Measurements from ENCODE around the gene MAN1C1.

Gene MAN1C1

DNA sequence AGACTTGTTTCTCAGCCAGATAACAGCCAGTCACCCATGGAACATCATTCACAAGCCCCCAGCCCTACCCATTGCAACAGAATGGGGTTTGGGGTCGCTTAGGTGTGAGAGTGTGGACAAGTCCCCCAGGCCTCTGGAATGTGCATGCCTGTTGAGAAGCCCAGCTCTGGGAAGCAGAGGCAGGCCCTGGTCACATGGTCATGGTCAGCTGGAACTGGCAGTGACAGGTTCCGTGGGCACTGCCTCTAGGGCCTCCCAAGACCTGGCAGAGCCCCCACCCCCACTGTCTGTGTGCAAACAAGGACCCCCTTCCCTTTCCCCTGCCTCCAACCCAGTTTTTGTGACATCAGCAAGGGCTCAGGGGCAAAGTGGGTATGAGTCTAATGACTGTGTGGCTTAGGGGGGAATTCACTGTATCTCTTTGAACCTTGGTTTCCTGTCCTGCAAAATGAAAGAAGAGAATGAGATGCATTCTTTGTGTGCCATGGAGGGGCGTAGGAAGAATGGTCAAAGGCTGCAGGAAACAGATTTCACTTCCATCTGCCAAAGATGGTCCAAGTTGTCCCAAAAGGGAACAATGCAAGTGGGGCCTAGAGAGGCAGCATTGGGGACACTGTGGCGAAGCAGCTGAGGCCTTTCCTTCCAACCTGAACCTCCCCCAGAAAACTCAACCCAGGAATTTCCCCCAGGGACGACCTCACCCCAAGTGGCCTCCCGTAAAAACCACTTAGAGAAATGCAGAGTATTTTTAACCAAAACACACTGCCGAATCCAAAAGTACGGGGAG is 148.7 kb downstream of the MAN1C1 start:
- no peak for DNase-seq (ENCODE audit: low spot score)

DNA sequence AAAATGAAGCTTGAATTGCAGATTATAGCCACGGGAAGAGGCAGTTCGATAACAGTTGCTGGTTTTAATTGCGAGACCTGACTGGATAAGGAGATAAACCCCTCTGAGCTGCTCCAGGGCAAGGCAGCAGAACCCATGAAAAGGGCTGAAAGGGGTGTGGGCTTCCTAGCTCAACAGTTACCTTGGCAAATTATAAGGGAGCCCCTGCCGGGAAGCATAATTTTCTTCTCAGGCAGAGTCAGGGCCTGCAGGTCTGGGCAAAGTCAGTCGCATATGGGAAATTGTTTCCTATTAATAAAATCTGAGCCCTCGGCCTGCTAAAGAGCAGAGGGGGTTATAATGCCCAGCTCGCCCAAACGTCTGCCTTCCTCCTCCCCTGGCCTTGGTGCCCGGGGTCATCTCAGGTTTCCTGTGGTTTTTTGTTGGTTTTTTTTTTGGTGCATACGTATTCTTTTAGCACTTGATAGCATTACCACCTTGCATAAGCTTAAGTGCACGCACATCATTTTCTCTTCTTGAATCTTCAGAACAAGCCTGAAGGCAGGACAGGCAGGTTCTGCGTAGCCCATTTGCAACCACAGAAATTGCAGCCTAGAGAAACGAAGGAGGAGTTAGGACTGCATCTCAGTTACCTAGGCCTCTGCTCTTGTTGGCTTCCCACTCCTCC is 149.5 kb downstream of the MAN1C1 start:
- no peak for DNase-seq (ENCODE audit: low spot score)

DNA sequence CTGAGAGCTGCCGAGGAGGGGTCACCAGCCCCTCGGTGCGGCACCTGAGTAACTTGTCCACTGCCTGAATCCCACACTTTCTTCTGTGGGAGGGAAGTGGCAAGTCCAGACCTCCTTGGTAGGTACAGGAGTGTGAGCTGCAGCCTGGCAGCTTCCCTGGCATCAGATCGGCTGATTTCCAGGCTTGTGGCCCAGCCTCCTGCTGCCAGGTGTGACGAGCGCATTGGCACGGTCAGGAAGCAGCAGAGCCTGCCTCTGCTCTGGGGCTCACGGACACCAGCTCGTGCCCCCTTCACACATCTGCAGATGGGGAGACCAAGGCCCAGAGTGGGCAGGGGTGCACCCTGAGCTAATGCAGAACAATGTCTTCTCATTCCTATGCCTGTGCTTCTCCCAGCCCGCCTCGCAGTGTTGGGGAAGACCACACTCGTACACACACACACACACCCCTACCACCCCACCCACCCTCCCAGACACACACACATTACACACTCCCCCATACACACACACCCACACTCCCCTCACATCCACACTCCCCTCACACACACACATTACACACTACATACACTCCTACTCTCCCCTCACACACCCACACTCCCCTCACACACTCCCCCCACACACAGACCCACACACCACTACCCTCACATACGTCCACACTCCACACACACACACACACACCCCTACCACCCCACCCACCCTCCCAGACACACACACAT is 150.3 kb downstream of the MAN1C1 start:
- DNase-seq (ENCODE audit: low spot score) = no peak

DNA sequence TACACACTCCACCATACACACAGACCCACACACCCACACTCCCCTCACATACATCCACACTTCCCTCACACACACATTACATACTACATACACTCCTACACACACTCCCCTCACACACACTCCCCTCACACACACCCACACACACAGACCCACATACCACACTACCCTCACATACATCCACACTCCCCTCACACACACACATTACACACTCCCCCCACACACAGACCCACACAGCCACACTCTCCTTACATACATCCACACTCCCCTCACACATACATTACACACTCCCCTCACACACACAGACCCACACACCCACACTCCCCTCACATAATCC is 150.8 kb downstream of the MAN1C1 start:
- DNase-seq (ENCODE audit: low spot score) = no peak

DNA sequence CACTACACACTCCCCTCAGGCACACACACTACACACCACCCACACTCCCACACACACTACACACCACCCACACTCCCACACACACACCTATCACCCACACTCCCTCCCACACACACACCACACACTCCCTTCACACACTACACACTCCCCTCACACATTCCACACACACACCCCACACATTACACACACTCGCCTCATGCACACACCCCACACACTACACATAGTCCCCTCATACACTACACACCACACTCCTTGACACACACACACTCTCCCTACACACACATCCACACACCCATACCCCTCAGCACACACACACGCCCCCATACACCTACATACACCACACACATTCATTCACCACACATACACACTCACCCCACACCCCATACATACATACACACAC is 152.4 kb downstream of the MAN1C1 start:
- no peak for DNase-seq (ENCODE audit: low spot score)

DNA sequence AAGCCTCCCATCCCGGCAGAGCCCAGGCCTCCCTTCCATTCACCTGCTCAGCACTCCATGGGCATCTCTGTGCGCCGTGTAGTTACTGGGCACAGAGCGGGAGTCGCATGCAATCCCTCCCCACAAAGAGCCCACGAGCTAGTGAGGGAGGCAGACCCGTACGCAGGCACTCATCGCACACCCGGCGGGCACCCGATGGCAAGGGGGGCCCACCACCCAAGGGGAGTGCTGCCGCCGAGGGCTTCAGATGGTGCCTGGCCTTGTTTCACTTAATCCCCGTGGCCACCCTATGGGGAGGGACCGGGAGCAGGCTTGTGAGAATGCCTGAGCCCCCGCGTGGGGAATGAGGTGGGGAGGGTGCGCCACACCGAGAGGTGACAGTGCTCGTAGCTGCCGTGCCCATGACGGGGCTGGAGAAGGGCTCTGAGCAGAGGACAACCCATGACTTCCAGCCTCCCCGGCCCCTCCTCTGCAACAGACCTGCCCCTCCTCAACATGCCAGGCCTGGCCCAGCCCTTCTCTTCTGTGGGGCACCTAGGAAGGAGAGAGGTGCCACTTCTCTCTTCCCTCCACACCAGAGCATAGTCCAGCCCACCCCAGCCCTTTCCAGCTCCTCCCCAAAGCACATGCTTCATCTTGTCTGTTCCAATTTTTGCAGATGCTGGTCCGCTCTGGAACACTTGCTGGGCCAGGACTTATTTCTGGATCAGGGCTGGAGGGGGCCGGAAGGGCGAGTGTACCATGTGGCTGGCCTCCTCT is 153.2 kb downstream of the MAN1C1 start:
- DNase-seq (ENCODE audit: low spot score) = no peak

DNA sequence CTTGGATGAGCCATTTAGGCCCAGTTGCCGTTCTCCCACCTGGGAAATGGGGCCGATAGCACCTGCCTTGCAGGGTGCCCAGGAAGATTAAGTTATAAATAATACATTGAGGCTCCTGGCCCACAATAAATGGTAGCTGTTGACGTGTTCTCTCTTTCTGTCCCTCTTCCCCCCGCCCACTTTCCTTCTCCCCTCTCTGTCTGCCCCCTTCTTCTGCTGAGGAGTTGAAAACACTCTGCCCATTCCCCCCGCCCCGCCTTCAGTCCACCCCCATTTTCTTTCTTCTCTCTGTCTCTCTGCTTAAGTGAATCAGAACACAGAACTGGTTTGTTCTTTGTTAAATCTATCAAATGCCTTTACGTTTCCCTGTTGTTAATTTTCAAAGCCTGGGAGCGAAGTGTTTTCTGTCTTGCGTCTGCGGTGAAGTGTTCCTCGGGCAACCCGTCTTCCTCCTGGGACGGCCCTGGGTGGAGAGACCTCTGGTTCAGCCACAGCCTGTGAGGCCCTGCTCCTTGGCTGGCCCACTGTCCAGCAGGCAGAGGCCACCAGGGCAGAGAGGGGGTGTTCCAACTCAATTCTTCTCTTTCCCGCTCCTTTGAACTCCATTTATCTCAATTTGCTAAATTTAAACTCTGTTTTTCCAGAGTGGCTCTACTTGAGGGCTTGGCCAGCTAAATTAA is 154.1 kb downstream of the MAN1C1 start:
- DNase-seq (ENCODE audit: low spot score) = no peak

DNA sequence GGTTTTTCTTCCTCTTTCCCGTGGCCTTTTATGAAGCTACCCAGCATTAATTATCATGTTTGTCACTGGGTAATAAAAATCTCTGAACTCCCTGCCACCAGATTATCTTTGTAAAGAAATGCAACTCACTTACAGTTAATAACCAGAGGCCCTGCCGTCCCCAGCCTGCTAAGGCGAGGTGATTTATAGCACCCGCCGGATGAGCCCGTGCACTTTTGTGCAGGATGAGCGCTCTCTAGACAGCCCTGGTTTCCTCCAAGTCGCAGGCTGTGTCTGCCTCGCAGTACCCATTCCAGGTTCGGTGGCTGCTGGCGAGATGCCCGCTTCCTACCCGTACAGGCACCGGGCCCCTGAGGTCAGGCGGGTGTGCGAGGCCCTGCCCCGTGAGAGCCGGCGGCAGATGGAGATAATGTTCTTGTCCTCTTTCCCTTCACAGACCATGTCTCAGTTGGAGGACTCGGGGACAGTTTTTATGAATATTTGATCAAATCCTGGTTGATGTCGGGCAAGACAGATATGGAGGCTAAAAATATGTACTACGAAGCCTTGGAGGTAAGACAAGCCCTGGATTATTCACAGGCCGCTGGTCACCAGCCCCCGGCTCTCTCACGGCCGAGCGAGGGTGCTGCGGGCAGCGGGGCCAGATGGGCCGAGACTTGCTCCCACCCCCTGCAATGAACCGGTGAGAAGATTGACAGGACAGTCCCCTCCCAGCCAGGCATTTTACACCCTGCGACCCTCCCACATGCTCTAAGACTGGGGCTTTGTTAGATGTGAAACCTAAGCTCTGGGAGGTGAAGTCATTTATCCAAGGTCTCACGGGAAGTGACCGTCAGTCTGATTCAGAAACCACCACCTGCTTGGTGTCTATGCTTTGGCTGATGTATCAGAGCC is 154.9 kb downstream of the MAN1C1 start:
- peak; percentile 49 for DNase-seq (ENCODE audit: low spot score)

DNA sequence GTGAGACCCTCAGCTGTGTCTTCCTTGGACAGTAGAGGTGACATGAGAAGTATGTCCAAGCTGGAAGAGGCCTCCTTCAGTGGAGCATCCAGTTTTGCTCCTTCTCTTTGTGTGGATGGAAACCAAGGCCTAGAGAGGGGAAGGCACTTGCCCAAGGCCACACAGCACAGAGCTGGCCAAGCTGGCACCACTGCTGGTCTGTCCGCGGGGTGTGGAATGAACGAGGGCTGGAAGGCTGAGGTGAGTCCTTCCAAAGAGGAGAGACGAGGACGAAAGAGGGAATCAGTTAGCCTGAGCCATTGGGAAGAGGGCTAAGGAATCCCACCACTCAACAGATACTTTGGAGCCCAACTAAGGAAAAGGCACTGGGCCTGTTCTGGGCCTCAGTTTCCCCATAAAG is 155.6 kb downstream of the MAN1C1 start:
- DNase-seq (ENCODE audit: low spot score) = no peak

DNA sequence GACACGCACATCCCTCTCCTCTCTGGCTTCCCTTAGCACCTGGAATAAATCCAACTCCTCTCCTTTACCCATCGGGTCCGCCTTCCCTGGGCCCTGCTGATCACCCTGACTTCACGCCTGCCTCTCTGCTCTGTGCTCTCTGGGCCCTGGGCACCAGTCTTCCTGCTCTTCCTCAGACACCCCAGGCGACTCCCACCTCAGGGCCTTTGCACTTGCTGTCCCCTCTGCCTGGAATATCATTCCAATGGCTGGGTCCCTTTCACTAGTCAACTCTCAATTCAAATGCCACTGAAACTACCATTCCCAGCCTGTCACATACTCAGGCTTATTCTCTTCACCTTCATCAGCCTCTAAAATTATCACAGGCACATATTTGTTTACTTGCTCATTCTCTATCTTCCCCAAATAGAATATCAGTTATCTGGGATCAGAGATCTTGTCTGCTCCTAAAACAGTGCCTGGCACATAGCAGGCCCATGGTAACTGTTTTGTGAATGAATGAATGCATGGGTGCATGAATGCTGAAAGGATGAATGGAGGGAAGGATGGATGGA is 156.2 kb downstream of the MAN1C1 start:
- DNase-seq (ENCODE audit: low spot score) = no peak

DNA sequence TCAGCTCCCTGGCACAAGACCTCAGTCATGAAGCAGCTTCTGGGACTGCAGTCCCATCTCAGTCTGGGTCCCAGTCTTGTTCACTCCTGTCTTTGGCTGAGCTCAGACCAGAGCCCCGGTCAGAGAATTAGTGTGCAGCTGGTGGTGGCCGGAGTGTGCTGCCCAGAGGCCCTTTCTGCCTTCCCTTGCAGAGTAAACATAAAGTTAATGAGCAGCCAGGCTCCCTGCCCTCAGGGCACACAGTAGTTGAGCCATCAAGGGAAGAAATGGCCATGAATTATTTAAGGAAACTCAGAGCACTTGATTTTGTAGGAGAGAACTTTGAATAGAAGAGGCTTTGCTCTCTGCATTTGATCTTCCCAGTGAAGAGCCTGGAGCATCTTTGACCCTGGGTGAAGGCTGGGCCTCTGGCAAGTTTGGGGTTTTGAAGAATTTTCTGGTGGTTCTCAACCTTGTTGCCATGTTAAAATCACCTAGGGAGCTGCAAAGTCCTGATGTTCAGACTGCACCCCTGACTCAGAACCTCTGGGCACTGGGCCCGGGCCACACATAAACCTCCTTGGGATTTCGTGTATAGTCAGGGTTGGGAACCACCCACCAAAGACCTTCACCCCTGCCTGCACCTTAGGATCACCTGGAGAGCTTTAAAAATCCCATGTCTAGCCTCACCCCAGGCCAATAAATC is 157.0 kb downstream of the MAN1C1 start:
- peak; percentile 89 for DNase-seq (ENCODE audit: low spot score)

DNA sequence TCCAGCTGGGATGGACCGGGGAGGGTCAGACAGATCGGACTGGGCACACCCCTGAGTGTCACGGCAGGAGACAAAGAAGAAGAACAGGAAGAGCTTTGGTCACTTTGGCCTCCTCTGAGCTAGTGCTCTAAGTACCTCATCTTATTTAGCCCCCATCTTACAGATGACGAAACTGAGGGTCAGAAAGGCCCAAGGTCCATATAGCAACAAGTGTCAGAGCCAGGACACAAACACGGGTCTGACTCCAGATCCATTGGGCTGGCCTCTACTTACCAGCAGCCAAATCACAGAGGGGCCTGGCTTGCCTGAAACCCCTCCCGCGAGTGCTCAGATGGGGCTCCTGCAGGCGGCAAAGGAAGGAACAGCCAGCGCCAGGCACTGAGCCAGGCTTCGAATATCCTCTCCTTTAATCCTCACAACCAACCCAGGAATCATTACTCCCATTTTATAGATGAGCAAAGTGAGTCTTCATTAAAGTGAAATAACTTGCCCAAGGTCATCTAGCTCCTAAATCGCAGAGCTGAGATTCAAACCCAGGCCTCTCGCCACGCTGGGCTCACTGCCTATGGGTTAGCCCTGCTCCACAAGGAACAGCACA is 157.7 kb downstream of the MAN1C1 start:
- no peak for DNase-seq (ENCODE audit: low spot score)

DNA sequence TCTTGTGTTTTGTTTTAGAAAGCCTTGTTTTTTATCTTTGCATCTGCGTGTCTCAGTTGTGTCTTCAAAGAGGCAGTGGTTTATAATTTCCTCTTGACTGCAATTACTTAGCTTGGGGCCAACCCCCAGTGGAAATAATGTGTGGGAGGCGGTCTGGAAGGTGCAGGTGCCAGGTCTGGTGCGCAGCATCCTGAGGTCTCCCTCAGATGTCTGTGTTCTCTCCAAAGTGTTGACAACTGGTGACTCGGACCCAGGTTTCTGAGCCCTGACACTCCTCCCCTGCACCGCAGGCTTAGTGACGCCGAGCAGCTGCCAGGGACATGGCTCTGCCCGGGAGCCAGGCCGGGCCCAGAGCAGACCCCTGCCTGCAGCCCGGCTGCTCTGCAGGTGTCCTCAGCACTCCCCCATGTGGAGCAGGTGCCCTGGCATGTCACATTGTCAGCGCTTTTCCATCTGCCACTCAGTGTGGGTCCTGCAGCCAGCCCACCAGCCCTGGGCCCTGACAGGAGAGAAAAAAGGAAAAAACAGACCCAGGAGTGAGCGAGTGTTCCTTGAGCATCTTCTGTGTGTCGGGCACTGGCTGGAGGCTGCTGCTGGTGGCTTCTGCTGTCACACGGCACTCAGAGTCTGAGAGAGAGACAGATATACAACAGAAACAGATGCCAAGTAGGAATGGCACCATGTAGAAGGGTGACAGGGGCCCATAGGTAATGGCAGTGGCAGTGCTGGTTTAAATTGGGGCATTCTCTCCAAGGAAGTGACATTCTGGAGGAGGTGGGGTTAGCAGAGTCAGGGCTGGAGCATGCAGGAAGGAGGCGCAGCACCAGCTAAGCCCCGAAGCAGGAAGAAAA is 158.6 kb downstream of the MAN1C1 start:
- no peak for DNase-seq (ENCODE audit: low spot score)

DNA sequence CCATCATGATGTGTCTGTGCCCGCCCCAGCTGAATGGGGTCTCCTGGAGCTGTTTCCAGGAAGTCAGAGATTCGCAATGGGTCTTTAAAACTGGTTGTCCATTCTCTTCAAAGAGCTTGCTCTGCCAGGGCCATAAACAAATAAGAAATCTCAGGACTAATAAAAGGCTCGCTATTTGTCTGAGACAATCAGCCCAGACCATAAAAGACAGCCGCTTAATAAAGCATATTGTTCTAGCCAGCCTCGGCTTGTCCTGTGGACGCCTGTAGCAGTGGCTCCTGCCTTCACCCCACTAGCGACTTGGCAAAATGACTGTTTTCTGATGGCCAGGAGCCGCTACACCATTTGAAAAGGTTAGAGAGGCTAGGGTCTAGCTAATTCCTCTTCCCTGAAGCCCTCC is 162.8 kb downstream of the MAN1C1 start:
- no peak for DNase-seq (ENCODE audit: low spot score)

DNA sequence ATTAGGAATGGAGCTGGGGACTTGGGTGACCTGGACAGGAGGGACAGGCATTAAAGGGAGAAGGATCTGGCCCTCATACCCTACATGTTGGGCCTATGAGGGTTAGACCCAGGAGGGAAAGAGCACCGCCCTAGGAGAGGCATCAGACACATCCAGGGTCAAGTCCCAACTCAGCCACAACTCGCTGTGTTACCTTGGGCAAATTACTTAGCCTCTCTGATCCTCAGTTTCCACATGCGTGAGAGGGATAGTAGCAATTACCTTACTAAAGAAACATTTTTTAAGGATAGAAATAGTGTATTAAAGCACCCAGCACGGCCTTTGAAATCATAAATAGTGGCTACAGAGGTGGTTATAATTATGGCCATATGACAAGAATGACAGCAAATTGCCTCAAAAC is 163.3 kb downstream of the MAN1C1 start:
- DNase-seq (ENCODE audit: low spot score) = no peak

DNA sequence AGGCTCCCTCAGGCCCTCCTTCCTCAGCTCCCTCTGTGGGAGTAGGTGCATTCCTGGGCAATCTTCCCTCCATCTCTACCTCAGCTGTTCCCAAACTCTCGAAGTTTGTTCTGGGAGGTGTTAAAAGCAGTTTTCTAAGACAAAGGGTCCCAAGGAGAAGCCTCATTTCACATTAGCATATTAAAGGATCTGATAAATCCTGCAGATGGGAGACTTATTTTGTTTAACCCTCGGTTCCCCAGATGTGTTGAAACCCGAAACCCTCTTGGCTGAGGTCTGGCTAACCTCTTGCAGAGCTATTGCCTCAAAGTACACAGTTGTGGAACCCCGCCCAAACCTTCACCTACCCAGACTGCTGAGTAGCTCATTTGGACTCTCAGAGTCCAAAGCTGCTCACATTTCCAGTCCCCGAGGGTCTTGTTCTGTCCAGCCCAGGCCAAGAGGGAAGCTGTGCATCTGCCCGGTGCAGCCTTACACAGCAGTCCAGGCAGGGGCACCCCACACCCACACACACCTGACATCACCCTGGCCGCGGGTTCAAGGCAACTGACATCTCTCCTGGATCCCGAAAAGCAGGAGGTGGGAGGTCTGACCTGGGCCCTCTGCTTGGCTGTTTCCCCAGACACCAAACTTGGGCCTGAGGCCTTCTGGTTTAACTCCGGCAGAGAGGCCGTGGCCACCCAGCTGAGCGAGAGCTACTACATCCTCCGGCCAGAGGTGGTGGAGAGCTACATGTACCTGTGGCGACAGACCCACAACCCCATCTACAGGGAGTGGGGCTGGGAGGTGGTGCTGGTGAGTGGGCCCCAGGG is 163.9 kb downstream of the MAN1C1 start:
- DNase-seq (ENCODE audit: low spot score) = no peak

DNA sequence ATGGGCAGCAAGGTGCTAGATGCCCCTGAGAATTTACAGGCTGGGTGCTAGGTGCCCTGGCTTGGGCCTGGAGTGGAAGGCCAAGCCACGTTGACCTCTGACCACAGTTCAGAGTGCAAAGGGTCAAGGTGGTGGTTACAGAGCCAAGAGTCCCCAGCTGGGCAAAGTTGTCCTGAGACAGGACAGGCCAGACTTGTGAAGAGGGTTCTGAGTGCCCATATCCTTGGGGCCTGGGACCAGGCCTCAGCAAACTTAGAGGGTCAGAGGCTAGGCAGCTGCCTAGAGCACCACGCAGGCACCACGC is 164.5 kb downstream of the MAN1C1 start:
- no peak for DNase-seq (ENCODE audit: low spot score)

DNA sequence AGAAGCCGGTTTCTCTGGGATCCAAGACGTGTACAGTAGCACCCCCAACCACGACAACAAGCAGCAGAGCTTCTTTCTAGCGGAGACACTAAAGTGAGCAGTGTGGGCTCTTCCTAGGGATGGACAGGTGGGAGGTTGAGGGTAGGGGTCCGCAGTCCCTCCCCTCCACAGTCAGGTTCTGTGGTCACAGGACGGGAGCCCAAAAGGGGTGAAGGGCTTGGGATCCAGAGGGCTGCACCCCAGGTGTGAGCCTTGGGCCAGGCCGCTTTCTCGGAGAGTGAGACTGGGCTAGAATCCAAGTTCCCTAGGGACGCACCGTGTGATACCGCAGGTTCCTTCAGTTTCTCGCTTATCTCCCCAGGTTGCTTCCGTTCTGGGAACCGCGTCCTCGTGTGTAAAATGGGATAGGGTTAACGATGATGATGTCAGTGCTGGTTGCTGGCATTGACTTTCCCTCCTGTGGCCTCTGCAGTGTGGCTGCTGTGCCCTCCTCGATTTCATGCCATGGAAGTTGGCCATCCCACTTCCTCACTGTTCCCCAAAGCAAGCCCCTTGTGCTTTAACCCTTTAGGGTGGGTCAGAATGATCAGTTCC is 166.1 kb downstream of the MAN1C1 start:
- no peak for DNase-seq (ENCODE audit: low spot score)

All from HuH-7.5 (cell line).